HG03108 (cell line): ENCODE data around the gene PRSS37.
"Not testable (repeated sequence)": the region's sequence is repeated elsewhere in the genome, so short reads cannot be mapped to it uniquely, and the experiment has no call there.

Experiments
- ATAC-seq: cut with Tn5 transposase; IDR thresholded peaks from one replicate; pipeline ENCODE4 v1.9.1; 2021; ENCODE audit warnings: moderate library complexity; ENCODE audit not compliant: unreplicated experiment

PRSS37 gene

GRCh38 chr7:141841385-141841784, at the start of gene PRSS37:
PRSS37 (minus strand) TSS chr7:141841485; CDS start chr7:141841049, 436 bp downstream.
- ATAC-seq, result no peak

GRCh38 chr7:141889321-141889720, 48.0 kb upstream of the PRSS37 start:
- ATAC-seq, result no peak

DNA sequence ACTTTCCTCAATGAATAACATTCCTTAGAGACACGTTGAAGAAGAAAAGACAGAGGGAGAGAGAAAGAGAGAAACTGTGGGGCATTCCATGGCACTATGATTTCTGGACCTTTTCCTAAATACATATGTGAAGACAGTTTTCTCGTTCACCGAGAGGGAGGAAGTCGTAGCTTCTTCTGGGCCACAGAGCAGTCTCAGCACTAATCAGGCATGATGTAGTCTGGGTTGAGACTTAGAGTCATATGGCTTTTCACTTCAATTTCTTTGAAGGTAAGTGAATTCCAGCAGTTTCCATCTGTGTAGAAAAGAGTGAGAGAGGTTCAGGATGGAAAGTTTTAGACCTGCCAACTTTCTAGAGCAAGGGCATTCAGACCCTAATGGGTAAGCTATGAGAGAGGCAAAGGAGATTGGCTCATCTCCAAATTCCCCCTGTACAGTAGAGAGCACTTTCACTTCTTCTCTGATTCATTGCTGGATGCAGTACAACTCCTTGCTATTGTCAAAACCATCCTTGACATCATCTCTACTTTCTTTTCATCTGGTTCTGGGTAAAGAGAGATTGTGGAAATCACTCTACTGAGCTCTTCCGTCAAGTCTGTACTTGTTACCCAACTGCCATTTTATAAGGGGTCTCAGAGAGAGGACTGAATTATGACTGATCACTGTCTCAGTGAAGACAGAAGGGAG, 43.4 kb upstream of the PRSS37 start:
- ATAC-seq, result no peak

DNA sequence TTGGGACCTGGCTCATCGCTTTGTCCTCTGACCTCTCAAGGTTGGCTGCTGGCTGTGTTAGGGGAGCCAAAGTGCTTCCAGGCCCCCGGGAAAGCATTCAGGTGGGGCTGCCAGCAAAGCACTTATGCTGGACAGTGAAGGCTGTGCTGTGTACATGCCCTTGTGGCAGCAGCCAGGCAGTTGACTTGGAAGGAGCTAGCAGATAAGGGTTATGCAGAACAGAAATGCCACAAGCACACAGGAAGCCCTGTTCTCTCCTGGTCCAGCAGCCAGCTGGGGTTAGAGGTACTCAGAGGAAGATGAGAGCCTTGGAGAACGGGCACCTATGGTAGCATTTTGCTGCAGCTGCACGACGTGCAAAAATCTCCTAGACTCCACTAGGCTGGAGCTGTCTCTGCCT, 39.7 kb upstream of the PRSS37 start:
- ATAC-seq, result no peak

- no peak for ATAC-seq
Observed at GRCh38 chr7:141877365-141877764, 36.1 kb upstream of the PRSS37 start.

- no peak for ATAC-seq
Observed at GRCh38 chr7:141876371-141876770, 35.1 kb upstream of the PRSS37 start.

GRCh38 chr7:141875453-141875852, 34.2 kb upstream of the PRSS37 start:
- ATAC-seq, result no peak

GRCh38 chr7:141874787-141875186, 33.5 kb upstream of the PRSS37 start:
- no peak for ATAC-seq

GRCh38 chr7:141872931-141873330, 31.6 kb upstream of the PRSS37 start:
- ATAC-seq, result no peak

GRCh38 chr7:141866974-141867373, 25.7 kb upstream of the PRSS37 start:
- ATAC-seq, result no peak

DNA sequence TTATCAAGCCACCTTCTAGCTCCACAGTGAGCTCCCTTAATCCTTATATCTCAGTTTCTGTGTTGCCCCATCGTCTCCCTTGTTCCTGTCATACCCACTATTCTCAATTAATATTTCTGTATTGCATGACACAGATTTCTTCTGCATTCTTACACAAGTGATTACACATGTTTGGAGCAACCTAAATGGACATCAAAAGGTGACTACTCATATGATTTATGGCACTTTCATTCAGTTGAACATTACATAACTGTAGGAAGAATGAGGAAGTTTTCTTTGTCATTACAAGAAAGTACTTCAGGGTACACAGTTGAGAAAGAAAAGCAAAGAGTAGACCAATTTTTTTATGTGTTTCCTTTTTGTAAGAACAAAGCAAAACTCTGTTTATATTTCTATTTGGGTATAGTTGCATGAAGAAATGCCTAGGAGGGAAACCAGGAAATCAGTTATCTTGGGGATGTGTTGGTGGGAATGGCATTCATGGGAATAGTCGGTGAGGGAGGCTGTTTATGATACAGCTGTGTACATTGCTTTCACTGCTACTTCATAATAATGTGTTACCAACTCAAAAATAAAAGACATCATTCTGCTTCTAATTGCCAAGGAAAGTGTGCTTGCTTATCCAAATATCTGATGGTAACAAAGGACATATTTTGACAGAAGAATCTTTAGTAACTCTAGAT, 23.6 kb upstream of the PRSS37 start:
- no peak for ATAC-seq

DNA sequence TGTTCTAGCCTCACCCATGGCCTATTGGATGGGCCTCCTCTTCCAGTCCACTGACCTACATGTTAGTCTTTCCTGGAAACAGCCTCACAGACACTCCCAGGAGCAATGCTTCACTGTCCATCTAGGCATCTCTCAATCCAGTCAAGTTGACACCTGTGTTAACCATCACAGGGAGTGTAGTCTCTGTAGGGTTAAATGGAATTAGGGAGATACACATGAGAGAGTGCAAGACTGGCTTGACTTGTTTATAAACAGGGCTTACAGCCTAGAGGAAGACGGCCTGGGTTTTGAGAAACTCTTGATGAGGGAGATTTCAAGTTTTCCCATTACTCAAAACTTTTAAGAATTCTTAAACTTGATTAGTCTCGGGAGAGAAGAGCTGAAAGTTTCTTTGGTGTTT, 18.9 kb upstream of the PRSS37 start:
- no peak for ATAC-seq

DNA sequence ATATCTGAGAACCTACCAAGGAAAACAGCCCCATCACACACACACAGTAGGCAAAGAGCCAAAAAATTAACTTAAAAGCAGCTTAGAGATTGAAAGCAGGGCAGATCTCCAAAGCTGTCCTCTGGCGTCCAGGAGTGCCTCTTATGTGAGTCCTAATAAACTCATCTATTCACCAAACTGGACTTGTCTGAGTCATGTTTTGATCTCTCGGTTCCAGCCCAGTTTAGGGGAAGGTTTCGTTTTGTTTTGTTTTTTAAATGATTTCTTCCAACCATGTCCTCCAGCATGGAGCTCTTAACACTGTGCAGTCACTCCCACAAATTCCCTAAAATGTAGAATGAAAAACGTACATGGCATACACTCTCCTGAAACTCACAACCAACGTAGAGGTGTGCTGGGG, 6.7 kb upstream of the PRSS37 start:
- no peak for ATAC-seq

GRCh38 chr7:141844256-141844655, 3.0 kb upstream of the PRSS37 start:
- no peak for ATAC-seq

DNA sequence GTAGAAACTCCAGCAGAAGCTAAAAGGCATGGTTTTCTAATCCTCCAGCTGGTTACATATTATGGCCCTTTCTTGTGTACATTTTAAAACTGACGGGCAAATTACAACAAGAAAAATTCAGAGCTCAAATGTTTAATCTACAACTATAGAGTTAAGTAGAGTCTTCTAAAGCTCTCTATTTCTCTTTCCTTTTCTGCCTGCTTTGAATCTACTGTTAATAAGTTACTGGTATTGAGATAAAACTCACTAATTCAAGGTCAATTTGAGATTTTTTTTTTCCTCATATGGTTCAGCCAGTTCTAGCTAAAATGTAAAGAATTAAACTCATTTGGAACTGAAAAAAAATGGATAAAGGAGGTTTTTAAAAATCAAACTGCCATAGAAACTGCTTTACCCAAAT, 1.6 kb upstream of the PRSS37 start:
- ATAC-seq, result no peak

- ATAC-seq, result no peak
Observed at GRCh38 chr7:141840708-141841107, 577 bp downstream of the PRSS37 start.

GRCh38 chr7:141839256-141839655, 2.0 kb downstream of the PRSS37 start:
- no peak for ATAC-seq

GRCh38 chr7:141838581-141838980, 2.7 kb downstream of the PRSS37 start:
- ATAC-seq, result no peak

- ATAC-seq, result no peak
Observed at GRCh38 chr7:141837683-141838082, 3.6 kb downstream of the PRSS37 start.

GRCh38 chr7:141822432-141822831, 18.9 kb downstream of the PRSS37 start:
- ATAC-seq, result not testable (repeated sequence)

- ATAC-seq, result no peak
Observed at GRCh38 chr7:141820067-141820466, 21.2 kb downstream of the PRSS37 start.

- ATAC-seq, result no peak
Observed at GRCh38 chr7:141792526-141792925, 48.8 kb downstream of the PRSS37 start.

DNA sequence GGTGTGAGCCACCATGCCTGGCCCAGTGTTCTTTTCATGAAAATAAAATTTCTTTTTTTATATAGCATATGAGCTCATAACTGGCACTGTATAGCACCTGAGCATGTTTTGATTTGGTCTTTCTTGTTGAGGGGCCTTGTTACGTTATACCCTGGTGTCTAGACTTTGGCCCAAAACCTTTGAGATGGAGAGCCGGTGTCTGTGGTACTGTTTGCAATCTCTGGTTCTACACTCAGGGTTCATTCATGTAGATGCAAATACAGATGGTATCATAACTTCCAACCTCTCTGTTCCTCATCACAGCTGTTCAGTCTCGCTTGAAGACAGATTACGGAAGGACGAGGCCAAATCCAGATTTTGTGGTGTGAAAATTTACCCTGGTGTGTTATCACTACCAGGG, 51.4 kb downstream of the PRSS37 start, which contains the start of gene TAS2R5:
TAS2R5 (plus strand) TSS at position 301 of the 400 bp plus-strand sequence. CDS start 145 bp downstream, outside the sequence.
- no peak for ATAC-seq
